Erythroblast (primary cell): Measurements from ENCODE around the gene ATP13A5.

Source experiments
- GATA1 ChIP-seq: IDR thresholded peaks from 2 replicates; pipeline ENCODE4 v1.6.1; 2011; ENCODE audit warnings: low read depth, mild to moderate bottlenecking, control low read depth, low read length, moderate library complexity
- POLR2A ChIP-seq: IDR thresholded peaks from 2 replicates; pipeline ENCODE4 v1.6.1; 2011; ENCODE audit warnings: mild to moderate bottlenecking, low read length

DNA sequence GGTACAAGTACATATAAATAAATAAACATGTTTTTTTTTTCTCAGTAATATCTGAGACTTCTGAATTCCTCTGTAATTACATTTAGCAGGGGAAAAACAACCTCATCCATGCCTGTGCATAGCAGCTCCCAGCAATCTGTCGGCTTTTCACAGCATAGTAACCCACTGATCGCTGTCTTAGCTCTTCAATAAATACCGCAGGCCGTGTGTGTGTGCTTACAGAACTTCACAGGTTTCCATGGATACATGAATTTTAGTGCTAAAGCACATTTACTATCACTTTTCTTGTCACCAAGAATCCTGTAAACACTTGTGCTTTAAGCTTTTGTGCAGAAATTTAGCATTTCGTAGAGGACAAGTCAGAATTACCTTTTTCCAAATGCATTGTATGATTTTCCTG is 141.5 kb downstream of the ATP13A5 start:
- TF ChIP-seq POLR2A, result no peak
- no peak for TF ChIP-seq GATA1
